Thoracic aorta (tissue), 2 donors: ENCODE data around the gene MLLT10. TPM values are rescaled to one million over a fixed set of nuclear protein-coding genes. Genes with fewer than 3 reads are reported as not detected.
"Not testable (repeated sequence)": the region's sequence is repeated elsewhere in the genome, so short reads cannot be mapped to it uniquely, and the experiment has no call there.

Experiments used
- ATAC-seq: fragments of 150-250 bp; one replicate; pipeline ENCODE4 v1.8.0; 2017; ENCODE audit warnings: low read depth; ENCODE audit not compliant: insufficient number of reproducible peaks, low FRiP score
- DNase-seq: peaks from one replicate; pipeline ENCODE4 v3.0.0-alpha.2; 2020; ENCODE audit warnings: low spot score
- H3K27ac ChIP-seq, 2 donors: fragments of 200-600 bp; sonication (generic); 1 replicate in 1 of 2; 2 replicates in 1 of 2; pipeline ENCODE4 v1.5.1; 2016; ENCODE audit warnings: mild to moderate bottlenecking in 2 of 2, moderate library complexity in 2 of 2
- H3K27me3 ChIP-seq: fragments of 200-600 bp; sonication (generic); replicated peaks from 2 replicates; pipeline ENCODE4 v1.6.0; 2016; ENCODE audit warnings: mild to moderate bottlenecking; ENCODE audit not compliant: insufficient read depth
- H3K36me3 ChIP-seq: fragments of 200-600 bp; sonication (generic); one replicate; pipeline ENCODE4 v1.5.1; 2016
- H3K4me1 ChIP-seq, 2 donors: fragments of 200-600 bp; sonication (generic); 1 replicate in 1 of 2; 2 replicates in 1 of 2; pipeline versions ENCODE4 v1.5.1 to v1.6.0; 2016; ENCODE audit warnings: low read depth in 2 of 2, mild to moderate bottlenecking in 1 of 2; ENCODE audit not compliant: control insufficient read depth in 1 of 2
- H3K4me3 ChIP-seq: fragments of 200-600 bp; sonication (generic); 2 replicates; pipeline ENCODE4 v1.5.1; 2016; ENCODE audit warnings: mild to moderate bottlenecking
- H3K9me3 ChIP-seq: fragments of 200-600 bp; sonication (generic); 2 replicates; pipeline ENCODE4 v1.5.1; 2016
- total RNA-seq, 2 donors: library from RNA; depleted of rRNA; stranded (reverse); fragments of >200 nt; gene quantifications; one replicate each; pipeline versions ENCODE4 v1.1.0 to v1.2.3, GENCODE V29; 2016
- TF ChIP-seq, protein P1 (sequence below): fragments of 200-600 bp; sonication (generic); IDR thresholded peaks from one replicate; pipeline ENCODE4 v1.5.1; 2019; ENCODE audit warnings: antibody characterized with exemption

Gene MLLT10
- total RNA-seq, 2 donors from 2014 or later: 35.1 to 54.7 TPM

DNA sequence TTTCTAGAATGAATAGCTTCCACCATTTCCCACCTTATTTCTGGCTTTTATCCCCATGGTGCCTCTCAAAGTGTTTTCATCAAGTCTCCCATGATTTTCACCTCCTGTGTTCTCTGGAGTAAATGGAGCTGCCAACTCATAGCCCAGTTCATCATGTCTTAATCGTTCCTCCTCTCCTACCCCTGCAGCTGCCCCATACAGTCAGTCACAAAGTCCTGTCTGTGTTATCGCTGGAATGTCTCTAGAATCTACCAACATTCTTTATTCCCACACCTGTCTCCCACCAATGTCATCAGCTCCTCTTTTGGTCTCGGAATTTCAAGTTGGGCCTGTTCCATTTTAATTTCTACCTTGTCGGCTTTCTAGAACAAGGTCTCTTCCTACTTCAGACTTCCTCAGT, 178.9 kb downstream of the MLLT10 start:
- no peaks in the 10 kb centered on the region for H3K27me3 ChIP-seq
- no peaks in the 10 kb centered on the region for H3K9me3 ChIP-seq
- H3K4me3 ChIP-seq: no peak overlapping the region
- DNase-seq: no peak
- ATAC-seq: no peak
- H3K36me3 ChIP-seq: peaks cover 8% of the 10 kb centered on the region
- H3K4me1 ChIP-seq: no peaks in the 10 kb centered on the region
- H3K27ac ChIP-seq: no peak overlapping the region
- TF ChIP-seq, protein P1, sequence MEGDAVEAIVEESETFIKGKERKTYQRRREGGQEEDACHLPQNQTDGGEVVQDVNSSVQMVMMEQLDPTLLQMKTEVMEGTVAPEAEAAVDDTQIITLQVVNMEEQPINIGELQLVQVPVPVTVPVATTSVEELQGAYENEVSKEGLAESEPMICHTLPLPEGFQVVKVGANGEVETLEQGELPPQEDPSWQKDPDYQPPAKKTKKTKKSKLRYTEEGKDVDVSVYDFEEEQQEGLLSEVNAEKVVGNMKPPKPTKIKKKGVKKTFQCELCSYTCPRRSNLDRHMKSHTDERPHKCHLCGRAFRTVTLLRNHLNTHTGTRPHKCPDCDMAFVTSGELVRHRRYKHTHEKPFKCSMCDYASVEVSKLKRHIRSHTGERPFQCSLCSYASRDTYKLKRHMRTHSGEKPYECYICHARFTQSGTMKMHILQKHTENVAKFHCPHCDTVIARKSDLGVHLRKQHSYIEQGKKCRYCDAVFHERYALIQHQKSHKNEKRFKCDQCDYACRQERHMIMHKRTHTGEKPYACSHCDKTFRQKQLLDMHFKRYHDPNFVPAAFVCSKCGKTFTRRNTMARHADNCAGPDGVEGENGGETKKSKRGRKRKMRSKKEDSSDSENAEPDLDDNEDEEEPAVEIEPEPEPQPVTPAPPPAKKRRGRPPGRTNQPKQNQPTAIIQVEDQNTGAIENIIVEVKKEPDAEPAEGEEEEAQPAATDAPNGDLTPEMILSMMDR: no peak

DNA sequence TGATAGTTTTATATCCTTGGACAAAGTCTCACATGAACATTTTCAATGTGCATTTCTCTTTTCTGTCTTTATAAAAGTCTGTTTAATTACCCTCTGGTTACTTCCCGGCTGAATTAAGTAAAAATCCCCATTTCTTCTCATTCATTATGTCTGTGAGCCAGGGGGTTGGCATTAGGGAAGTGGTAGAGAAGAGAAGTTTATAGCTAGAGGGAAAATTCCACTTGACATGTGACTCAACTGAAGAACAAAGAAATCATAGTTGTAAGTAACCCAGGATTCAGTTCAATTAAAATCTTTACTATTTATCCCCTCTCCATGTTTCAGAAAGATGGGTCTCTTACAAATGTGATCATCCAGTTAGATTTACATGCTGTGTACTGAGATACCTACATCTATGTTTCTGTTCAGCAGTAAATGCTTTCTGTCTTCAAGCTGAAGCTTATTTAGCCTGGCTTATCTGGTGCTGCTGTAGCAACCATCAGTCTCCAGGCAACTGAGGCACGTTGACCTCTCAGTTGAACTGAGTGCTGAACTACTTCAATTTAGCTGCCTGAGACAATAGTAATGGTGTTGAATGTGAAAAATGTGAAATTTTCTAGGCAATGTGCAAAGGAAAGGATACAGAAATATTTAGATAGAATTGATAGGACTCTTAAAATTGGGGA, 181.6 kb downstream of the MLLT10 start:
- peaks cover 8% of the 10 kb centered on the region for H3K36me3 ChIP-seq
- no peak overlapping the region for H3K4me3 ChIP-seq
- ATAC-seq (no peak), DNase-seq (no peak)
- no peaks in the 10 kb centered on the region for H3K9me3 ChIP-seq
- H3K4me1 ChIP-seq: no peaks in the 10 kb centered on the region
- TF ChIP-seq, protein P1: no peak
- H3K27me3 ChIP-seq: no peaks in the 10 kb centered on the region
- H3K27ac ChIP-seq: no peak overlapping the region

DNA sequence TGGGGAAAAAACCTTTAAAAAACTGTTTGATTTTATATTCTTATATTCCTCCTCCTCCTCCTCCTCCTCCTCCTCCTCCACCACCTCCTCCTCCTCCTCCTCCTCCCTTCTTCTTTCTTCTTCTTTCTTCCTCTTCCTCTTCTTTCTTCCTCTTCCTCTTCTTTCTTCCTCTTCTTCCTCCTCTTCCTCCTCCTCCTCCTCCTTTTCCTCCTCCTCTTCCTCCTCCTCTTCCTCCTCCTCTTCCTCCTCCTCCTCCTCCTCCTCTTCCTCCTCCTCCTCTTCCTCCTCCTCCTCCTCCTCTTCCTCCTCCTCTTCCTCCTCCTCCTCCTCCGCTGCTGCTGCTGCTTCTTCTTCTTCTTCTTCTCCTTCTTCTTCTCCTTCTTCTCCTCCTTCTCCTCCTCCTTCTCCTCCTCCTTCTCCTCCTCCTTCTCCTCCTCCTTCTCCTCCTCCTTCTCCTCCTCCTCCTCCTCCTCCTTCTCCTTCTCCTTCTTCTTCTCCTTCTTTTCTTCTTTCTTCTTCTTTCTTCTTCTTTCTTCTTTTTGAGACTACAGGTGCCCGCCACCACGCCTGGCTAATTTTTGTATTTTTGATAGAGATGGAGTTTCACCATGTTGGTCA, 183.5 kb downstream of the MLLT10 start:
- not testable (repeated sequence) for H3K4me3 ChIP-seq, H3K9me3 ChIP-seq, H3K4me1 ChIP-seq, H3K27ac ChIP-seq, H3K27me3 ChIP-seq, H3K36me3 ChIP-seq, DNase-seq, ATAC-seq

DNA sequence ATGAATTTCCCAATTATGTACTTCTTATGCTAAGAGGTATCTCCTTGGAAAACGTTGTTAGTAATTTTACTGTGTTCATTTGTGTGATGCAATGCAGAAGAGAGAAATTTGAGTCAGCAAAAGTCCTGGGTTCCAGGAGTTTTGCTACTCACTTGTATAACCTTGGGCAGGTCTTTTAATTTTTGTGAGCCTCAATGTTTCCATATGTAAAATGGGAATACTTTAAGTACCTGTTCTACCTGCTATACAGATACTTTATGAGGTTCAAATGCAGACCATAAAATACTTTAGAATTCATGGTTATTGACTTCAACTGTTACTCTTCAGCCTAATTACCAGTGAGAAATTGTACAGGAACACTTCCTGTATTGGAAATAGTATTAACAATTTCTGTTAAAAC, 185.5 kb downstream of the MLLT10 start:
- Histone ChIP-seq H3K4me1 (peaks cover 0 to 6% of the 10 kb centered on the region in 2 donors), H3K36me3 (peaks cover 1% of the 10 kb centered on the region), H3K27me3 (no peaks in the 10 kb centered on the region), H3K4me3 (no peak overlapping the region), H3K9me3 (no peaks in the 10 kb centered on the region), H3K27ac (no peak overlapping the region)
- ATAC-seq: no peak
- no peak for DNase-seq
- TF ChIP-seq, protein P1: no peak

DNA sequence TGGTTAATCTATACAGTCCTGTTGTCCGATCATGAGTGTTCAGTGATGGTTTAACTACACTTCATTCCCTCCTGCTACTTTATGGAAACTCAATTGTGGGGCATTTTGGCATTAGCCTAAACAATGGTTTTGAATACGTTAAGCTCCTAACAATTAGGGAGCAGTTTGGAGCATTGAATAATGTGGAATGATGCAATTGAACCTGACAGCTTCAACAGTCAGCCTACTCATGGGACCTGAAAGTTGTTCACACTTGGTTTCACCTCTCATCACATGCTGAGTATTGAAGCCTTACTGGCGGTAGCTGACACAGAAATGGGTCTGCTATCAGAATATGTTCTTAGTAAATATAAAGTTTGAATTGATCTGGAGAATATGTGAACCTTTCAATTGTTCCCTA, 186.1 kb downstream of the MLLT10 start:
- H3K4me1 ChIP-seq: peaks cover 4 to 12% of the 10 kb centered on the region in 2 donors
- no peaks in the 10 kb centered on the region for H3K27me3 ChIP-seq
- no peak for ATAC-seq
- no peaks in the 10 kb centered on the region for H3K9me3 ChIP-seq
- H3K27ac ChIP-seq: no peak overlapping the region
- no peak overlapping the region for H3K4me3 ChIP-seq
- TF ChIP-seq, protein P1: no peak
- no peak for DNase-seq
- H3K36me3 ChIP-seq: no peaks in the 10 kb centered on the region
